GM18511 (cell line): ENCODE measurements around the gene AUTS2.

Experiments
- ATAC-seq: cut with Tn5 transposase; IDR thresholded peaks from one replicate; pipeline ENCODE4 v1.9.1; 2021; ENCODE audit warnings: mild to moderate bottlenecking, moderate library complexity; ENCODE audit not compliant: unreplicated experiment

AUTS2 gene

DNA sequence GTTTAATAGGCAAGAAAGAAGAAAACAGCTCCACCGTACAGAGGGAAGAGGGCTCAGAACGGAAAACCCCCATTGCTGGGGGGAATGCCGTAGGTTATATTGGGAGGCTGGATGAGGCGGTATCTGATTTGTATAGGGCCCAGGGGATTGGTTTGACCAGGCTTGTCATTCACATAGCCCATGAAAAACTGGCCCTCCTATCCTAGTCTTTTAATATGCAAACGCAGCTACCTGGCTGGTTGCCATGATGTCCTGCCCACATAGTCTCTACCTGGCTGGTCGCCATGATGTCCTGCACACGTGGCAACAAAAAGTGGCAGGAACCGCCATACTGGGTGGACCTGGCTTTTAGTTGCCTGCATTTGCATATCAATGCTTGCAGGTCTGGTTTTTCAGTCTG, 84.7 kb downstream of the AUTS2 start:
- peak; percentile 38 for ATAC-seq

DNA sequence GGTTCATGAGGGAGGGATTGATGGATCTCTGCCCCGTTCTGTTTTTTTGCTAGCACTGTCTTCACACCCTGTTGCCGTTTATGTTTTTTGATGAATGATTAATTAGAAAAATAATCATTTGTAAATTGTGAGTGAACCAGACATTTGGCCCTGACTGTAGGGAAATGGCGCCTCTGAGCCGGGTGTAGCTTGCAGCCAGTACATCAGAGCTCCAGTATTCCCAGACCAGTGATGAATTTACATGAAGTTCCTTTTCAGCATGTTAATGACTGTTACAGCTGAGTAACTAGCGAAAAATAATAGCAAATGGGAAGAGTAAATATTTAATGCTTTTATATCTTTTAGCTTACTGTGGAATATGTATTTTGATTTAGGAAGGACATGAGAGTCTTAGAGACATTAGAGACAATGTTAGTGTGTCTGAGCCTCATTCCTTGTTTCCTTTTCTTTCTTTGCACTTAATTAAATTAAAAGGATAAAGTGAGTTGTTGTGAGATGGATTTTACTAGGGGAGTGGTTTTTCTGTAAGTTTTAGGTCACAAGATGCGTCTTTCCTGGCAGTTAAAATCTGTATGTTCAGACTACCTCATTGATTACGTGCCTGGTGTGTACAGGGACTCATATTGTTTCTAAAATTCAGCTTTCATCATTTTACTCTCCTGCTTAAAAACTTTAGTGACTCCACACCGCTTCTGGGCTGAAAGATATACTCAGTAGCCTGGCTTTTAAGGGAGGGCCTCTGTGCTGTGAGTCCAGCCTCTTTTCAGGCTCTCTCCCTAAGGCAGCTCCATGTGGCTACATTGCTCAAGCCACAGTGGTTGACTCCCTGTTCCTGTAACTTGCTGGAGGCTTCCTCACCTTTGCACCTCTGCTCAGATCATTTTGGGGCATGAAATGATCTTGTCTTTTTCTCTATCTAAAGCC, 86.4 kb downstream of the AUTS2 start:
- ATAC-seq: no peak

DNA sequence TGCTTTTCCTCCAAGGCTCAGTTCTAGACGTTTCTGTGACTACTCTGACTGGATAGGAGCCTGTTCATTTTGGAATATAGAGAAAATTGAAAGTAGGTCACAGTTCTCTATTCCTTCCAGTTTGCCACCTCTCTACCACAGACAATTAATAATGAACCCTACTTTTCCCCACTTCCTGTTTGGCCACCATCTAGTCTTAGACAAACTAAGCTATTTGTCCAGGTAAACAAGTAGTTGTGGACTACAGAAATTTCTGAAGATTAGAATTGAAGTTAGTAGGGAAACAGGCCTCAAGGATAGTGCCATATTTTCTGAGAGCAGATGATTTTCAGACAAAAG, 87.0 kb downstream of the AUTS2 start:
- no peak for ATAC-seq

DNA sequence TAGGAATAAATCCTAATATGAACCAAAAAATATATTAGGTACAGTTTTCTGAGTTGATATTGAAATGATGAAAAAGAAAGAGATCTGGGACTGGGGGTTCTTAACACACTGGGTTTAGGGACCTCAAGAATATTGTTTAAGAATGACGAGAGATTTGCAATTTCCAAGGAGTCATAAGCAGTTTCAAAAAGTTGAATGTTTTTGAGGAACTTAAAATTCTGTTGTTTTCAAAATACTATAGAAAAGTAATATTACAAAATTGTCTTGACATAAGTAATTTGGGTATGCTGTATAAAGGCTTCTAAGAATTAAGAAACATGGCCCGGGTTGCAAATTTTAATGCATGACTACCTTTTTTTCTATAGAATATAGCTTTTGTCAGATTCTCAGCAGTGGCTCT, 88.1 kb downstream of the AUTS2 start:
- ATAC-seq: no peak

DNA sequence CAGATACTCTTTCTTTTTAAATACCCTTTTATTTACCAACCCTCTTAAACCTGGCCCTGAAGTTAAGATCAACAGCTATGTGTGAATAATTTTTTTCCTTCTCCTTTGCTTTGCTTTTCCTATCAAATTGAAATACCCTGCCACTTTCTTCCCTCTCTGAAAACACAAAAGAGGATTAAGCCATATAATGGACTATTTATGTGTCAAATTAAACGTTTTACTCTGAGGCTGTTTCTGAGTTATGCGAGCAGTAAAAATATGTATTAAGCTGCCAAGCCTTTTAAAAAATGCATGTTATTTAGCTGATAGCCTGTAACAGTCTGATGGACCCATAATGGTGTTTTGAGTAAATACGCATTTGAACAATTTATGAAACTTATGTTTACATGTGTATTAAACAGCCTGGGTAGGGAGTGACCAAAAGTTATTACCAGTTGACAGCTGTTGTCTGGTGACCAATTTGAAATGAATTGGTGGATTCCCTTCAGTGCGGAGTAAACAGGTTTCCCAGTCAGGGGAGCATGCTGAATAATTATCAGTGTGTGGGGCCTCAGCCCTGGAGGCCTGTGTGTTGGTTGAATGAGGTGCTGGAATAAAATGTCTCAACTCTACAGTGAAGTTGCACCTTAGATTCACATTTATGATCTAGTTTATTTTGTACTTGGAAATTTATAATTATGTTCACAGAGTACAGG, 89.6 kb downstream of the AUTS2 start:
- no peak for ATAC-seq

GRCh38 chr7:69690329-69690728, 92.1 kb downstream of the AUTS2 start:
- no peak for ATAC-seq

- ATAC-seq: no peak
Measured at GRCh38 chr7:69691327-69691726, 93.1 kb downstream of the AUTS2 start.

- ATAC-seq: no peak
Measured at GRCh38 chr7:69691734-69692133, 93.5 kb downstream of the AUTS2 start.

DNA sequence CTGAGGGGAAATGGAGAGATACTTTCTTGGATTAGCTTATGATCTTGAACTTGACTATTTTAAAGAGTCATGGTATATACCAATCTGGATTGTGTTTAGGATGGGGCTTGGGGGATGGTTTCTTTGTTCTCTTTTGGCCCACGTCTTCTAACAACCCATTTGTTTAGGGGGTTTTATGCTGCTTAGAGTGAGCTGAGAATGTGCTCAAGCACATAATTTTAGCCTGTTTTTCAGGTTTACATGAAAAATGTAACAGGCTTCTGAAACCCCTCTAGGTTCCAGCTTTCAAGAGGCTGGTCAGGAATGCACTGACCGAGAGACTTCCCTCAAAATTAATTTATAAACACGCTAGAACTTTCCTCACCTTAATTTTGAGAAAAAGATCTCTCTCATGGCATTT, 94.3 kb downstream of the AUTS2 start:
- ATAC-seq: no peak

- no peak for ATAC-seq
Measured at GRCh38 chr7:69693042-69693441, 94.8 kb downstream of the AUTS2 start.

GRCh38 chr7:69696054-69696591, 97.8 kb downstream of the AUTS2 start:
- peak; percentile 90 for ATAC-seq

DNA sequence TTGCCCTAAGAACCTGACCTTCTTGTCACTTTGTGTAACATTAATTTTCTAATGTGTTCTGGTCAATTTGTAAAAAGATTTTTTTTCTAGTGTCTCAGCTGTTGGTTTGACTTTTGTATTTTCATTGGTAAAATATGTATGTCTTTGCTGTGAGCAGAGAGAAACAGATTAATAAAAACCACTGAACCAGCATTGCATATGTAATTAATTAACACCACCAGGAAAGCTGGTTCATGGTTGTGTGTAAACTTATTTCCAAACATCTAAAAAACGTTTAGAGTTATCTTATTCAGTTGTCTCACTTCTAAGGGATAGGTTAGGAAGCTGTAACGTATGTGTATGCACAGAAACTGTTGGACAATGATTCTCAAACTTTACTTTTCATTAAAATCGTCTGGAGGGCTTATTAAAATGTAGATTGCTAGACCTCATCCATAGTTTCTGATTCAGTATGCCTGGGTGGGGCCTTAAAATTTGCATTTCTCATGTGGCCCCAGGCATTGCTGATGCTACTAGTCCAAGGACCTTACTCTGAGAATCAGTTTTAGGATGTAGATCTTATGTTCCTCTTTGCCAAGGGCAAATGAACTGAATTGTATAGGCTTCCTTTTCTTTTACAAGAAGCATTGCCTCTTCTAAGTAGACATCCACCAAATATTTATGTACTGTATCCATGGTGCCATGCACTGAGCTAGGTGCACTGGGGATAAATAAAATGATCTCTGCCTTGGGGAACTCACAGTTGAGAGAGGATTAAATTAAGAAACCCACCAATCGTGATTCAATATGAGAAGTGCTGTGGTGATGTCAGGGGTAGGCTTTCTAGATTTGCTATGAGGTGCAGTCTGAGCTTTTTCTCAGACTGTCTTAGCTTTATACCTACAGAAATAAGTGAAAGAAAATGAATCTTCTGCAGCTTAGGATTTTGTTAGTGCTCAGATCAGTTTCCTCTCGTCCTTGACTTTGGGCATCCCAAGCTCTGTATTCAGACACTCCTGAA, 98.7 kb downstream of the AUTS2 start:
- ATAC-seq: no peak

GRCh38 chr7:69698109-69698825, 100.0 kb downstream of the AUTS2 start:
- no peak for ATAC-seq

- no peak for ATAC-seq
Measured at GRCh38 chr7:69699931-69700330, 101.7 kb downstream of the AUTS2 start.

- no peak for ATAC-seq
Measured at GRCh38 chr7:69700331-69700730, 102.1 kb downstream of the AUTS2 start.

- ATAC-seq: no peak
Measured at GRCh38 chr7:69701288-69701687, 103.0 kb downstream of the AUTS2 start.

GRCh38 chr7:69702357-69702756, 104.1 kb downstream of the AUTS2 start:
- no peak for ATAC-seq

GRCh38 chr7:69703099-69703498, 104.8 kb downstream of the AUTS2 start:
- no peak for ATAC-seq

DNA sequence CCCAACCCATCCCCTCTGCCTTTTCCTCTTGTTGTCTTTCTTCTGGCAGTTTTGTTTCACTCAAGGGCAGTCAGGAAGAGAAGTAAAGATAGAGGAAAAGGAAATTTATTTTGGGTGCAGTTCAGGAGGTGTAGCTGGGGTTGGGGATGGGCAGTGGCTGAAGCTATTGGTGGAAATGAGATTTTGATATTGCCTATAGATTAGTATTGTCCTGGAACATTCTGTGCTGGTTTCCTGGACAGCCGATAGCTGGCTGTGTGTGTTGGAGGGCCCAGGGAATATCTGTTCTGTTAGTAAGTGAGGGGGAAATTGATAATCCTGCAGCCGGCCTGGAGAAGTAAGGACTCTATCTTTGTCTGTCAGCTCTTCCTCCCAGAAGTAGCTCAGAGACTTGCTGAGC, 107.8 kb downstream of the AUTS2 start:
- no peak for ATAC-seq

- no peak for ATAC-seq
Measured at GRCh38 chr7:69708857-69709256, 110.6 kb downstream of the AUTS2 start.
